Hepatocyte (in vitro differentiated cells): ENCODE data around the gene HES5.

ENCODE experiments used
- EZH2 ChIP-seq: fragments of 200-600 bp; sonication (generic); IDR thresholded peaks from 2 replicates; pipeline ENCODE4 v1.6.1; 2016; ENCODE audit warnings: antibody characterized with exemption, mild to moderate bottlenecking, borderline replicate concordance
- EZH2phosphoT487 ChIP-seq: fragments of 200-600 bp; sonication (generic); IDR thresholded peaks from one replicate; pipeline ENCODE4 v1.6.1; 2018; ENCODE audit warnings: antibody characterized with exemption, mild to moderate bottlenecking, low read depth, moderate library complexity; ENCODE audit not compliant: unreplicated experiment, severe bottlenecking
- TF ChIP-seq, protein P1 (sequence below): fragments of 200-600 bp; sonication (generic); IDR thresholded peaks from 2 replicates; pipeline ENCODE4 v1.5.1; 2016; ENCODE audit warnings: antibody characterized with exemption, mild to moderate bottlenecking; ENCODE audit not compliant: poor library complexity

DNA sequence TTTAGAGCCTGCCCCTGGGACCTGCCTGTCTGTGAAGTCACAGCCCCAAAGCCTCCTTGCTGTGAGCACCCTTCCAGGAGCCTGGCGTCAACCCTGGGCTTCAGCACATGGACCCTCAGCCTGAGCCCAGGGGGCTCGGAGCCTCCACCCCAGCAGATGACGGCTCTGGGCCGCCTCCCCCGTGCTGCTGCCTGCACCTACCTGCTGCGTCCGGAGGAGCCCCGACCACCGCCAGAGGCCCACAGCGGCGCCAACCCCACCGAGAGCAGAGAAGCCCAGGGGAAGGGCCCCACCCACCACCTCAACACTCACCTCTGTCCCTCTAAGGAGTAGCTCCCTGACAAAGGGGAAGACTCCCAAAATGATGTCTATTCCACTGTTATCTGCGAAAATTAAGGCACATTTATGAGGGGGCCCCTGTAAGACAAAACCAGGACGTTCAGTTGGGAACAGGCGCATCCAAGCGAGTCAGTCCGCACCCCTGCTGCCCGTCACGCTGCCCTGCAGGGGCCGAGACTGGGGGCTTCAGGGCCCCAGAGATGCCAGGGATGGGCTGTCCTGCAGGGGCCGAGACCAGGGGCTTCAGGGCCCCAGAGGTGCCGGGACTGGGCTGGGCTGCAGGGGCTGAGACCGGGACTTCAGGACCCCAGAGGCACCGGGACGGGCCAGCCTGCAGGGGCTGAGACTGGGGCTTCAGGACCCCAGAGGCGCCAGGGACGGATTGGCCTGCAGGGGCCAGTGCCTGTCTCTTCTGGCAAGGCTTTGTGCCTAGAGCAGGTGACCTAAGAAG, 19.5 kb downstream of the HES5 start:
- TF ChIP-seq, protein P1, sequence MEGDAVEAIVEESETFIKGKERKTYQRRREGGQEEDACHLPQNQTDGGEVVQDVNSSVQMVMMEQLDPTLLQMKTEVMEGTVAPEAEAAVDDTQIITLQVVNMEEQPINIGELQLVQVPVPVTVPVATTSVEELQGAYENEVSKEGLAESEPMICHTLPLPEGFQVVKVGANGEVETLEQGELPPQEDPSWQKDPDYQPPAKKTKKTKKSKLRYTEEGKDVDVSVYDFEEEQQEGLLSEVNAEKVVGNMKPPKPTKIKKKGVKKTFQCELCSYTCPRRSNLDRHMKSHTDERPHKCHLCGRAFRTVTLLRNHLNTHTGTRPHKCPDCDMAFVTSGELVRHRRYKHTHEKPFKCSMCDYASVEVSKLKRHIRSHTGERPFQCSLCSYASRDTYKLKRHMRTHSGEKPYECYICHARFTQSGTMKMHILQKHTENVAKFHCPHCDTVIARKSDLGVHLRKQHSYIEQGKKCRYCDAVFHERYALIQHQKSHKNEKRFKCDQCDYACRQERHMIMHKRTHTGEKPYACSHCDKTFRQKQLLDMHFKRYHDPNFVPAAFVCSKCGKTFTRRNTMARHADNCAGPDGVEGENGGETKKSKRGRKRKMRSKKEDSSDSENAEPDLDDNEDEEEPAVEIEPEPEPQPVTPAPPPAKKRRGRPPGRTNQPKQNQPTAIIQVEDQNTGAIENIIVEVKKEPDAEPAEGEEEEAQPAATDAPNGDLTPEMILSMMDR, result no peak
- TF ChIP-seq EZH2 (no peak), EZH2phosphoT487 (no peak)
